RCC 7860 (cell line): Measurements from ENCODE around the gene ZNF48.
A peak's percentile ranks its signal among the peaks of the same experiment; 100 is the strongest.

Source experiments
- DNase-seq: peaks from one replicate; pipeline ENCODE4 v3.0.0-alpha.2; 2015; ENCODE audit warnings: low spot score
- FAIRE-seq: peaks from 2 replicates; lab custom pipeline; 2012; peaks lifted over from hg19 to GRCh38; lab: Jason Lieb, UNC

Gene ZNF48

GRCh38 chr16:30358577-30358936 lies 36.7 kb upstream of the ZNF48 start:
- DNase-seq (no peak), FAIRE-seq (no peak)

DNA sequence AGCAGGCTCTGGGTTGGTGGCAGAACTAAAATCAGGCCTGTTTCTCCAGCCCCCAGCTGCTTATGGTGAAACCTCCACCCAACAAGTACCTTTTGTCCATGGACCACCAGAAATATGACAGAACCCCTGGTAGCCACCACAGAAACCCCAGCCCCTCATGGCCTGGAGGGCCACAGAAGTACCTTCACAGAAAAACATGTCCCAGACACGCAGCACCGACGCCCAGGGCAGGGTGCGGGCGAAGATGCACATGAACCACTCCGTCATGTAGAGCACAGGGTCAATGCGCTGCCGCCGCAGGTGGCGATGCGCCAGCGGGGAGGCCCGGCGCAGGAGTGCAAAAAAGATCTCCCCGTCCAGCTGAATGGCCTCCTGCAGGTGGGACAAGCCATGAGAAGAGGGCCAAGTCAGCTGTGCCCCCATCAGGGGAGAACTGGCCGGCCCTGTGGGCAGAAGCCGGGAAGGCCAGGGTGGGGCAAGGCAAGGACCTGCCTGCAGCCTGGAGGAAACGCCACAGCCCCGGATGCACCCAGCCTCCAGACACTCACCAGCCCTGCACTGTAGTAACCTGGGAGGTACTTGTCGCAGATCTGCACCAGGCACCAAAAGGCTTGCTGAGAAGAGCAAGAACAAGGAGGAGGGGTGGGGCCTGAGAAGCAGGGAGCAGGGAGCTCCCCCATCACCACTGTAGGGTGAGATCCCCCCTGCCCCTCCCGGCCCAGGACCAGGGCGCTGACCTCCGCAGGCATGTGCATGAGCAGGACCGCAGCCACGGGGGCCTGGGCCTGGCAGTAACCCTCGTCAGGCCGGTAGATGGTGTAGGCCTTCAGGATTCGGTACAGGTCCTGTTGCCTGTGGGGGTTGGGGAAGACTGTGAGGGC lies 36.0 kb upstream of the ZNF48 start:
- FAIRE-seq: no peak
- DNase-seq: no peak

DNA sequence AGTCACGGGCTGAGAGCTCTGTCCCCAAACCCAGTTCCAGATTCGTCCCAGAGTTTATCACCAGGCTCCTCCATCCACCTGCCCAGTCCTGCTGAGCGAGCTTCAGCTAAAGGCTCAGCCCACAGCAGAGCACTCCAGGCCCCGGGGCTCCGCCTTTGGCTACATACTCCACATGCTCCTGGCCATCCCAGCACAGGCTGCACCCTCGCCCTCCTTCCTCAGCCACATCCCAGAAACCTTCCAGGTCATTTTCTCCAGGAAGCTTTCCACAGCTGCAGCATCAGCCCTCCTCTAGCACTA lies 35.4 kb upstream of the ZNF48 start:
- FAIRE-seq (no peak), DNase-seq (no peak)

GRCh38 chr16:30361180-30361579 lies 34.0 kb upstream of the ZNF48 start:
- FAIRE-seq (no peak), DNase-seq (no peak)

GRCh38 chr16:30365200-30365599 lies 30.0 kb upstream of the ZNF48 start:
- DNase-seq: no peak
- FAIRE-seq: no peak

- no peak for DNase-seq
- no peak for FAIRE-seq
These were observed 28.7 kb upstream of the ZNF48 start for GRCh38 chr16:30366511-30366910.

GRCh38 chr16:30367349-30368009 lies 27.7 kb upstream of the ZNF48 start:
- FAIRE-seq: no peak
- no peak for DNase-seq

GRCh38 chr16:30368122-30368791 lies 27.0 kb upstream of the ZNF48 start:
- DNase-seq: peak; percentile 48
- FAIRE-seq: no peak

- no peak for FAIRE-seq
- DNase-seq: no peak
These were observed 26.5 kb upstream of the ZNF48 start for GRCh38 chr16:30368792-30369090.

- DNase-seq: no peak
- FAIRE-seq: no peak
These were observed 25.9 kb upstream of the ZNF48 start for GRCh38 chr16:30369091-30369937.

GRCh38 chr16:30369938-30370455 lies 25.2 kb upstream of the ZNF48 start:
- FAIRE-seq: no peak
- no peak for DNase-seq

GRCh38 chr16:30370456-30371247 lies 24.6 kb upstream of the ZNF48 start, which contains the start of gene TBC1D10B:
Gene TBC1D10B, minus strand, starts transcription at chr16:30370494. Its CDS starts 311 bp downstream, at chr16:30370183.
- FAIRE-seq (peak; percentile 98), DNase-seq (peak; percentile 100)

DNA sequence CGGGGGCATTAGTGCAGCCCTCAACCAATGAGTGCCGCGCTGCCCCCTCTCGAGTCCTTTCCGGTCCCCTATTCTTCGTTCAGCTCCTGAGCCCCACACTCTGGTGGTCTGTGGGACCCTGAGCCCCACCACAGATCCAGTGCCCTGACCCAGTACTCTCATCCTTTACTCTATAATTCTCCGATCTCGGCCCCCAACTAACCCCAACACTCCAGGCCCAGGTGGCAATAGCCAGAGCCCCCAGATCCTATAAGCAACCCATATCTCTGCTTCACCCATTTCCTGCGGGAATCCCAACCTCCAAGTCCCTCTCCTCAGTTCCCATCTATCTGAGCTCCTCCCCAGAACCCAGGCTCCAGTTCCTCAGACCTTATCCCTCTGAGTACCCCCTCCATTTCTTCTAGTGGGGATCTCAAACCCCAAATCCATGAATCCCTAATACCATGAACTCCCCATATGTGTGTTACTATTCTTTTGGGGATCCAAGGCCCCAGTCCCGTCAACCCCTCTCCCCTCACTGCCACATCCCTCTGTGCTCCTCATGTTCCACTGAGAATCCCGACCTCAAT lies 23.9 kb upstream of the ZNF48 start:
- no peak for DNase-seq
- no peak for FAIRE-seq

GRCh38 chr16:30372038-30372712 lies 23.0 kb upstream of the ZNF48 start:
- no peak for FAIRE-seq

DNA sequence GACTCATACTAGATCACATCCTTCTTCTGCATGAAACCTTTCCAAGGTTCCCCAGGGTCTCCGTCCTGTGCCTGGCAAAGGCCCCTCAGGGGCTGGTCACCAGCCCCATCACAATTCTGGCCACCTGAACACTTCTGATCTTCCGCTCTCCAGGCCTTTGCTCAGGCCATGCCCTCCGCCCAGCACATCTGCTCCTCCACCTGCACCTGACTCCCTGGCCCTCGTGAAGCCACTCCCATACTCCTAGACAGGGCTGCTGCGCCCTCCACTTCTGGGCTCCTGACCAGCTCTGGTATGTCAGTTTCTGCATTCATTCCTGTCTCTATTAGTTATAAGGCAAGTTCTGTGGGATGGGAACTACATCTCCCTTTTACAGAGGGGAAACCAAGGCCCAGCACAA lies 22.5 kb upstream of the ZNF48 start:
- DNase-seq (no peak), FAIRE-seq (no peak)

More at GRCh38 chr16:30372038-30372712, 23.0 kb upstream of the ZNF48 start:
- DNase-seq: no peak

DNA sequence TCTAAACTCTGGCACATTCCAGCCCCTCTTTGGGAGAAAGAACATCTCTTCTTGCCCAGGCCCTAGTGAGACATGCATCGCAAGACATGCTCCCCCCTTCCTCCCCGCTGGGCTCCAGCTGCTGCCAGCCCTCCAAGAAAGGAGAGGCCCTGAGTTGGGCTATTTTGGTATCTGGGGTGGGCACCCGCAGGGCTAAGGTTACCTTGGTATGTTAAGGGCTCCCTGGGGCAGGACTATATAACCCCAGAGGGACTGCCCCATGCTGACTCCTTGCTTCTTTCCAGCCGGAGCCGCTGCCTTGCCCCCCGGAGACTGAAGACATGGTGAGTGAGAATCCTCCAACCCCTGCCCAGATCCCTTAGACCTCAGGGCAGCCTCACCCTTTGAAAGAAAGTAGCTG lies 20.7 kb upstream of the ZNF48 start, which contains the start of gene MYL11:
Gene MYL11, plus strand, starts transcription at position 265 of the 400 bp plus-strand sequence. Its CDS starts 56 bp downstream, at position 321.
- DNase-seq: no peak
- no peak for FAIRE-seq

GRCh38 chr16:30375864-30376263 lies 19.4 kb upstream of the ZNF48 start:
- DNase-seq (no peak), FAIRE-seq (no peak)

DNA sequence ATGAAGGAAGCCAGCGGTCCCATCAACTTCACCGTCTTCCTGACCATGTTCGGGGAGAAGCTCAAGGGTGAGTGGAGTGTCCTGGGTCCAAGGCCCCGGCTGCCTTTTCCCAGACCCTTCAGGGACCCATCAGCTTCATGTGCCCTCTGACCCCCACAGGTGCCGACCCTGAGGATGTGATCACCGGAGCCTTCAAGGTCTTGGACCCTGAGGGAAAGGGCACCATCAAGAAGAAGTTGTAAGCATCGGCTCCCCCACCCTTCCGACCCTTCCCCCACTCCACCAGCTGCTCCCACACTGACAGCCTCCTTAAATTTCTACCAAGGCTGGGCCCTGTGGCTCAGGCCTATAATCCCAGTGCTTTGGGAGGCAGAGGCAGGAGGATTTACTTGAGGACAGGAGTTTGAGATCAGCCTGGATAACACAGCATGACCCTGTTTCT lies 18.7 kb upstream of the ZNF48 start:
- DNase-seq (no peak), FAIRE-seq (no peak)
